ENCODE data around the gene S100A5. TPM values are rescaled to one million over a fixed set of nuclear protein-coding genes. Genes with fewer than 3 reads are reported as not detected.
"Not testable (repeated sequence)": the region's sequence is repeated elsewhere in the genome, so short reads cannot be mapped to it uniquely, and the experiment has no call there.

Gene S100A5
- total RNA-seq, 4 donors from 2014 or later = not detected

DNA sequence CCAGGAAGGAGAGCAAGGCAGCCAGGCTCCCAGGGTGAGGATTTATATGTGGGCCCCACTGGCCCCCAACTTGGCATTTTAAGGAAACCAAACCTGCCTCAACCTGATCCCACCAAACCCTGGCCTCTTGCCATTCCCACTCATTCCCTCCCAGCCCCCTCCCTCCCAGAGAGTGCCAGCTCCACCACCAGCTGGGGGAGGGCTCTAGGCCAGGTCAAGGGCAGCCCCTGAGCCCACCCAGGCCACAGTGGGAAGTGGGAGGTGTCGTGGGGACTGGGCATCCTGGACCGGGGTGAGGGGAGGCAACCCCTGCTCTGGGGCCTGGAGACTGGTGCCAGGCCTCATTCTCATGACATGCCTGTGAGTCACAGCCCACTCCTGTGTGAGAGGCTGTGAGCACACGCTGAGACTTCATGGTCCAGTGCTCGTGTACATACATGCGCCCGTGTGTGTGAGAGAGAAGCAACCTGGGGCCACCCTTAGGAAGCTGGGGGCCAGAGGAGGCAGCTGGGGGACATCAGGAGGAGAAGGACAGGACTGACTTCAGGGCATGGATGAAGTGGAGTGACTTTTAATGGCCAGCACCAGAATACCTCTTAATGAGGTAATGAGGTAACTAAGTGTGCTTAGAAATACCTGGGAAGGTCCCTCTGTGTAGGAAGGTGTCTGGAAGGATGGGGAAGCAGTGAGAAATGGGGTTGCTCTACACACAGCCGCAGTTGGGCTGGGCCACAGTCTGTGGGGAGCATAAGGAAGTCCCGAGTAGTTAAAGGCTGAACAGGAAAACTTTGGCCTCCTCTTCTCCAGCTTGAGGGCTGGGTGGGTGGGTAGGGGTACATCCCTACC, 25.0 kb upstream of the S100A5 start, which contains the start of gene S100A2:
S100A2 (minus strand) TSS at position 316 of the 846 bp plus-strand sequence. CDS start 1,967 bp downstream, outside the sequence.
- ATAC-seq (ENCODE audit: low FRiP score) (peak; percentile 68), DNase-seq (ENCODE audit: low spot score) (peak; percentile 64)
- TF ChIP-seq, protein P1, sequence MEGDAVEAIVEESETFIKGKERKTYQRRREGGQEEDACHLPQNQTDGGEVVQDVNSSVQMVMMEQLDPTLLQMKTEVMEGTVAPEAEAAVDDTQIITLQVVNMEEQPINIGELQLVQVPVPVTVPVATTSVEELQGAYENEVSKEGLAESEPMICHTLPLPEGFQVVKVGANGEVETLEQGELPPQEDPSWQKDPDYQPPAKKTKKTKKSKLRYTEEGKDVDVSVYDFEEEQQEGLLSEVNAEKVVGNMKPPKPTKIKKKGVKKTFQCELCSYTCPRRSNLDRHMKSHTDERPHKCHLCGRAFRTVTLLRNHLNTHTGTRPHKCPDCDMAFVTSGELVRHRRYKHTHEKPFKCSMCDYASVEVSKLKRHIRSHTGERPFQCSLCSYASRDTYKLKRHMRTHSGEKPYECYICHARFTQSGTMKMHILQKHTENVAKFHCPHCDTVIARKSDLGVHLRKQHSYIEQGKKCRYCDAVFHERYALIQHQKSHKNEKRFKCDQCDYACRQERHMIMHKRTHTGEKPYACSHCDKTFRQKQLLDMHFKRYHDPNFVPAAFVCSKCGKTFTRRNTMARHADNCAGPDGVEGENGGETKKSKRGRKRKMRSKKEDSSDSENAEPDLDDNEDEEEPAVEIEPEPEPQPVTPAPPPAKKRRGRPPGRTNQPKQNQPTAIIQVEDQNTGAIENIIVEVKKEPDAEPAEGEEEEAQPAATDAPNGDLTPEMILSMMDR (IDR thresholded peaks at IDR 0.05) = no peak

DNA sequence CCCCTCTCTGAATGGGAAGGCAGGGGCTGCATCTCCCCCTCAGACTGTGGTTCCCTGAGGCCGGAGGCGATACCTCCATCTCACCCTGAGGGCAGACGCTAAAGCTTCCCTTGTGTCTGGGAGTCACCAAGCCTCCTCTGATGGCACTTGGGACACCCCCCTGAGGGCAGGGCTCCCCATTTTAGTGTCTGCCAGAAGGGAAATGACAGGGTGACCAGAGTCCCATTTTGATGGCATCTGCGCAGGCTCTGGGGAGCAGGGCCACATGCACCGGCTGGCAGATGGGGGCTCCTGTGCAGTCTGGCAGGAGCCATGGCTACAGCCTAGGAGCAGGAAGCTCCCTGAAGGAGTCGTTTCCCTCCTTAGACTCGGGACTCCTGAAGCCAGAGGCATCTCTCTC, 23.3 kb upstream of the S100A5 start:
- DNase-seq (ENCODE audit: low spot score) (no peak), ATAC-seq (ENCODE audit: low FRiP score) (no peak)
- TF ChIP-seq, protein P1 (IDR thresholded peaks at IDR 0.05) = no peak

DNA sequence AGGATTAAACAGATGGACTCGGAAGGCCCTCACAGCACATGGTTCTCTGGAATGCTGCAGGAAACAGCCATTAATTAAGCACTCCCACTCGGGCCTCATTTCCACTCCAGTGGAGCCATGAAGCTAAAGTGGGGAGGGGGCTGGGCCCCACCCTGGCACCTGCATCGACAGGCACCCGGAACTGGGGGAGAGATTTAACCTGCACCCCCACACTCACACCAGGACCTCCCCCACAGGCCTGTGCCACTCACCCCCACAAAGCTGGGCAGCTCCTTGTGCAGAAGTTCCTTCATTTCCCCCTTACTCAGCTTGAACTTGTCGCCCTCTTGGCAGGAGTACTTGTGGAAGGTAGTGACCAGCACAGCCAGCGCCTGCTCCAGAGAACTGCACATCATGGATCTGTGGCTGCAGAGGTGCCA, 22.8 kb upstream of the S100A5 start:
- TF ChIP-seq, protein P1 (IDR thresholded peaks at IDR 0.05) = no peak
- DNase-seq (ENCODE audit: low spot score) (no peak), ATAC-seq (ENCODE audit: low FRiP score) (no peak)

DNA sequence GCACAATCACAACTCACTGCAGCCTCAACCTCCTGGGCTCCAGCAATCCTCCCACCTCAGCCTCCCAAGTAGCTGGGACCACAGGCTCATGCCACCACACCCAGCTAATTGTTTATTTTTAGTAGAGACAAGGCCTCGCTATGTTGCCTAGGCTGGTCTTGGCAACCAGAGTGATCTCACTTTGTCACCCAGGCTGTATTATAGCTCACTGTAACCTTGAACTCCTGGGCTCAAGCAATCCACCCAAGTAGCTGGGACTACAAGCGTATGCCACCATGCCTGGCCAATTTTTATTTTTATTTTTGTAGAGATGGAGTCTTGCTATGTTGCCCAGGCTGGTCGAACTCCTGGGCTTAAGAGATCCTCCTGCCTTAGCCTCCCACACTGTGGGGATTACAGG, 21.3 kb upstream of the S100A5 start:
- not testable (repeated sequence) for ATAC-seq (ENCODE audit: low FRiP score); DNase-seq (ENCODE audit: low spot score)

DNA sequence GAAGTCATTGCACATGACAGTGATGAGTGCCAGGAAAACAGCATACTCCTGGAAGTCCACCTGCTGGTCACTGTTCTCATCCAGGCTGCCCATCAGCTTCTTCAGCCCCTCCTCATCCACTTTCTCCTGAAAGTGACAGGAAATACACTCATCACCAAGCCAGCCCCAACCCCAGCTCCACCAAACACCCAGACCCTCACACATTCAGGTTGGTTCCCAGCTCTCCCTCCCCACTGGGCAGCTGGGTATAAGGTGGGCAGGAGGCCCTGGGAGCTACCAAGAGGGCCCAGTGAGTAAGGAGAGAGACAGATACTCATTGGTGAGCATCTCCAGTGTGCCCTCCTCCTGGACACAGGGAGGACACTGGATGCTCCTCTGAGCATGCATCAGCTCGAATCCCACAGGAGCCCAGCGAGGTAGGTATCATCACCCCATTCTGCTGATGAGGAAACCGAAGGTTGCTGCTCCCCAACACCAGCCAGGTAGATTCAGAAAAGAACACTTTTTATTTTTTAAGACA, 20.8 kb upstream of the S100A5 start:
- TF ChIP-seq, protein P1 (IDR thresholded peaks at IDR 0.05) = no peak
- ATAC-seq (ENCODE audit: low FRiP score) = no peak
- DNase-seq (ENCODE audit: low spot score) = no peak

DNA sequence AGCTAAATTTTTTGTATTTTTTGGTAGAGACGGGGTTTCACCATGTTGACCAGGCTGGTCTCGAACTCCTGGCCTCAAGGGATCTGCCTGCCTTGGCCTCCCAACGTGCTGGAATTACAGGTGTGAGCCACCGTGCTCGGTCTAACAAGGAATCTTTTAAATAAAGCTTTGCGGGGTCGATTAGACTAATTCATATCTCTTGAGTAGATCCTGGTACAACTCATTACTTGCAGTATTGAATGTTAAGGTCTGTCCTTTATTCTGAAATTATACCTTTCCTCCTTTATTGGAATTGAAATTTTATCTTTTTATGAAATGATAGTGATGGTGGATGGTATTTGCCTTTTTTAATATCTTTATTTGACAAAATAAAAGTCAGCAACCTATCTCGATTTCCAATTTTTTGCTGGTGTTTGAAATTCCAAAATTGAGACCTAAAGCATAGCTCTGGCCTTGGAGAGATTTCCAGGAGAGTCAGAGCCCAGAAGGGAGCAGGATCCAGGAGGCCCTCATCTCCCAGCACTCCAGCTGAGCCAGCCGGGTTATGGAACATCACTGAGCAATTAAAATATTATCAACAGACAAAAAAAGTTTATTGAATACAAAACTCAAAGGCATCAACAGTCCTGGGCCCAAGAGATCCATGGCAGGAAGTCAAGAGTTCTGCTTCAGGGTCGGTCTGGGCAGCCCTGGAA, 20.2 kb upstream of the S100A5 start:
- no peak for DNase-seq (ENCODE audit: low spot score)

DNA sequence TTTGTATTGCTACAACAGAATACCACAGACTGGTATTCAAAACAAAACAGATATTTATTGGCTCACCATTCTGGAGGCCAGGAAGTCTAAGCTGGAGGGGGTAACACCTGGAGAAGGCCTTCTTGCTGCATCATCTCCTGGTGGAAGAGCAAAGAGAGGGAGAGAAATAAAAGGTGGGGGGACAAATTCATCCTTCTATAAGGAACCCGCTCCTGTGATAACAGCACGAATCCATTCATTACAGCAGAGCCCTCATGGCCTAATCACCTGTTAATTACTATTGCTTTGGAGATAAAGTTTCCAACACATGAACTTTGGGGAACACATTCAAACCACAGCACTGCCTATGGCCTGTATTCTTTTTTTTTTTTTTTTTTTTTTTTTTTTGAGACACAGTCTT, 19.5 kb upstream of the S100A5 start:
- DNase-seq (ENCODE audit: low spot score) = no peak
- no peak for ATAC-seq (ENCODE audit: low FRiP score)
- TF ChIP-seq, protein P1 (IDR thresholded peaks at IDR 0.05) = no peak

More for the DNA sequence above, 20.2 kb upstream of the S100A5 start:
- TF ChIP-seq, protein P1 (IDR thresholded peaks at IDR 0.05) = no peak
- no peak for ATAC-seq (ENCODE audit: low FRiP score)

Measured in omental fat pad (tissue), 4 donors.